ENCODE data around the gene OGFR.

The OGFR gene

GRCh38 chr20:62777528-62777830 is 27.2 kb upstream of the OGFR start:
- no peak for TF ChIP-seq CTCF (conservative IDR thresholded peaks at IDR 0.05; ENCODE audit: control insufficient read depth, insufficient read depth, low read depth, low read length)
- no peak for DNase-seq (ENCODE audit: low read depth)
- H3K4me3 ChIP-seq (ENCODE audit: control insufficient read depth, low read depth, low read length): no peak overlapping the region

- no peak overlapping the region for H3K4me3 ChIP-seq (ENCODE audit: control insufficient read depth, low read depth, low read length)
- TF ChIP-seq CTCF (conservative IDR thresholded peaks at IDR 0.05; ENCODE audit: control insufficient read depth, insufficient read depth, low read depth, low read length): no peak
- DNase-seq (ENCODE audit: low read depth): no peak
Measured at GRCh38 chr20:62778058-62778457, 26.6 kb upstream of the OGFR start.

GRCh38 chr20:62778601-62779416 is 25.8 kb upstream of the OGFR start:
- no peak for DNase-seq (ENCODE audit: low read depth)
- H3K4me3 ChIP-seq (ENCODE audit: control insufficient read depth, low read depth, low read length): no peak overlapping the region
- TF ChIP-seq CTCF (conservative IDR thresholded peaks at IDR 0.05; ENCODE audit: control insufficient read depth, insufficient read depth, low read depth, low read length): no peak

GRCh38 chr20:62779417-62779685 is 25.3 kb upstream of the OGFR start:
- H3K4me3 ChIP-seq (ENCODE audit: control insufficient read depth, low read depth, low read length): no peak overlapping the region
- no peak for TF ChIP-seq CTCF (conservative IDR thresholded peaks at IDR 0.05; ENCODE audit: control insufficient read depth, insufficient read depth, low read depth, low read length)
- DNase-seq (ENCODE audit: low read depth): no peak

- no peak for DNase-seq (ENCODE audit: low read depth)
- H3K4me3 ChIP-seq (ENCODE audit: control insufficient read depth, low read depth, low read length): no peak overlapping the region
- TF ChIP-seq CTCF (conservative IDR thresholded peaks at IDR 0.05; ENCODE audit: control insufficient read depth, insufficient read depth, low read depth, low read length): no peak
Measured at GRCh38 chr20:62780204-62780603, 24.4 kb upstream of the OGFR start.

GRCh38 chr20:62780696-62781095 is 23.9 kb upstream of the OGFR start:
- no peak for TF ChIP-seq CTCF (conservative IDR thresholded peaks at IDR 0.05; ENCODE audit: control insufficient read depth, insufficient read depth, low read depth, low read length)
- H3K4me3 ChIP-seq (ENCODE audit: control insufficient read depth, low read depth, low read length): no peak overlapping the region
- DNase-seq (ENCODE audit: low read depth): no peak
